HEK293T (cell line): ENCODE data around the gene STK24.

Experiments used
- ARNT ChIP-seq: fragments of 450-650 bp; IDR thresholded peaks from 2 replicates; pipeline ENCODE4 v1.6.1; 2017; ENCODE audit warnings: mild to moderate bottlenecking
- BHLHE40 ChIP-seq: fragments of 450-650 bp; IDR thresholded peaks from 2 replicates; pipeline ENCODE4 v1.6.1; 2016; ENCODE audit warnings: mild to moderate bottlenecking, moderate library complexity, borderline replicate concordance
- CTBP1 ChIP-seq: fragments of 450-650 bp; IDR thresholded peaks from 2 replicates; pipeline ENCODE4 v1.6.1; 2016; ENCODE audit warnings: borderline replicate concordance
- ELF4 ChIP-seq: fragments of 450-650 bp; IDR thresholded peaks from 2 replicates; pipeline ENCODE4 v1.6.1; 2017; ENCODE audit warnings: antibody characterized with exemption
- FOXA1 ChIP-seq: fragments of 450-650 bp; IDR thresholded peaks from 2 replicates; pipeline ENCODE4 v1.6.1; 2016; ENCODE audit warnings: mild to moderate bottlenecking
- FOXK2 ChIP-seq: fragments of 450-650 bp; IDR thresholded peaks from 2 replicates; pipeline ENCODE4 v1.6.1; 2016; ENCODE audit warnings: mild to moderate bottlenecking
- LEF1 ChIP-seq: fragments of 450-650 bp; IDR thresholded peaks from 2 replicates; pipeline ENCODE4 v1.6.1; 2017; ENCODE audit warnings: mild to moderate bottlenecking, borderline replicate concordance
- NFRKB ChIP-seq: fragments of 450-650 bp; IDR thresholded peaks from 2 replicates; pipeline ENCODE4 v1.6.1; 2016; ENCODE audit warnings: mild to moderate bottlenecking, moderate library complexity
- PKNOX1 ChIP-seq: fragments of 450-650 bp; IDR thresholded peaks from 2 replicates; pipeline ENCODE4 v1.6.1; 2016
- SP1 ChIP-seq: fragments of 450-650 bp; IDR thresholded peaks from 2 replicates; pipeline ENCODE4 v1.6.1; 2017
- SUZ12 ChIP-seq: fragments of 450-650 bp; IDR thresholded peaks from 2 replicates; pipeline ENCODE4 v1.6.1; 2016; ENCODE audit warnings: mild to moderate bottlenecking
- TARDBP ChIP-seq: fragments of 450-650 bp; IDR thresholded peaks from 2 replicates; pipeline ENCODE4 v1.6.1; 2016
- ZNF384 ChIP-seq: fragments of 450-650 bp; IDR thresholded peaks from 2 replicates; pipeline ENCODE4 v1.6.1; 2016

GRCh38 chr13:98537306-98537705 lies 39.6 kb downstream of the STK24 start:
- TF ChIP-seq SP1, result no peak
- no peak for TF ChIP-seq ZNF384
- TF ChIP-seq ARNT, result no peak
- TF ChIP-seq TARDBP, result no peak
- TF ChIP-seq BHLHE40, result no peak
- TF ChIP-seq NFRKB, result no peak
- no peak for TF ChIP-seq FOXK2
- no peak for TF ChIP-seq PKNOX1
- TF ChIP-seq FOXA1, result no peak
- no peak for TF ChIP-seq SUZ12
- TF ChIP-seq ELF4, result no peak
- TF ChIP-seq CTBP1, result no peak
- no peak for TF ChIP-seq LEF1
